Lung (tissue), 12 donors: ENCODE results near the gene LRP1. TPM values are rescaled to one million over a fixed set of nuclear protein-coding genes. Genes with fewer than 3 reads are reported as not detected.

Experiments
- ATAC-seq: fragments of 200-7000 bp; cut with Tn5 transposase; one replicate; pipeline ENCODE4 v1.9.1; 2020; ENCODE audit warnings: moderate number of reproducible peaks; ENCODE audit not compliant: insufficient read depth, low FRiP score
- DNase-seq, 3 donors: peaks; one replicate each; pipeline ENCODE4 v3.0.0-alpha.2; 2013 to 2017
- H3K27ac ChIP-seq, 2 donors: one replicate each; pipeline ENCODE4 v1.5.1; 2013; ENCODE audit warnings: mild to moderate bottlenecking in 2 of 2, moderate library complexity in 2 of 2, control low read depth in 1 of 2, inconsistent platforms in 1 of 2, low read depth in 1 of 2, low read length in 1 of 2
- H3K27me3 ChIP-seq, 3 donors: one replicate each; pipeline ENCODE4 v1.5.1; 2013; ENCODE audit warnings: low read length in 2 of 3; ENCODE audit not compliant: control insufficient read depth in 3 of 3, insufficient read depth in 3 of 3
- H3K36me3 ChIP-seq, 4 donors: one replicate each; pipeline ENCODE4 v1.5.1; 2013; ENCODE audit warnings: low read length in 4 of 4, mild to moderate bottlenecking in 1 of 4, moderate library complexity in 1 of 4; ENCODE audit not compliant: control insufficient read depth in 4 of 4, insufficient read depth in 4 of 4
- H3K4me1 ChIP-seq, 5 donors: one replicate each; pipeline ENCODE4 v1.5.1; 2013; ENCODE audit warnings: low read length in 5 of 5, mild to moderate bottlenecking in 2 of 5, moderate library complexity in 1 of 5; ENCODE audit not compliant: control insufficient read depth in 5 of 5, insufficient read depth in 5 of 5
- H3K4me3 ChIP-seq: one replicate; pipeline ENCODE4 v1.5.1; 2013; ENCODE audit warnings: mild to moderate bottlenecking, control low read depth, moderate library complexity
- H3K9ac ChIP-seq, 2 donors: one replicate each; pipeline ENCODE4 v1.5.1; 2013; ENCODE audit warnings: low read length in 2 of 2, control low read depth in 1 of 2; ENCODE audit not compliant: insufficient read depth in 1 of 2
- H3K9me3 ChIP-seq, 4 donors: one replicate each; pipeline ENCODE4 v1.5.1; 2013; ENCODE audit warnings: low read length in 3 of 4, mild to moderate bottlenecking in 1 of 4, moderate library complexity in 1 of 4; ENCODE audit not compliant: control insufficient read depth in 4 of 4, insufficient read depth in 3 of 4
- CTCF ChIP-seq: IDR thresholded peaks from 2 replicates; pipeline ENCODE4 v1.5.1; 2012; ENCODE audit warnings: mild to moderate bottlenecking; ENCODE audit errors: control extremely low read depth, extremely low read depth
- whole genome bisulfite sequencing, 2 donors: extraction: QIAGEN DNeasy Blood & Tissue Kit; methylation state at CpG; one replicate each; pipeline ENCODE4 v1.1.7; 2013; 5-methylcytosine and 5-hydroxymethylcytosine counted together
- polyA plus RNA-seq, 2 donors: library from polyadenylated mRNA; stranded (reverse); fragments of 200-250 nt; gene quantifications; one replicate each; pipeline ENCODE4 v1.2.1, GENCODE V29; 2013
- total RNA-seq, 2 donors: library from RNA; depleted of rRNA in 1 of 2; stranded (reverse); fragments of >200 nt in 1 of 2; gene quantifications; one replicate each; pipeline ENCODE4 v1.2.1, GENCODE V29; 2014 to 2021
- donor health status: control.
- donor health status: control.
- donor health status: Bipolar disorder and iron deficiency.
- donor health status: healthy.
- donor health status: DM: yes; HTN: yes; CAD: no.

LRP1 gene
- total and polyA plus RNA-seq, 4 donors = 52.6 to 338 (median 122) TPM

DNA sequence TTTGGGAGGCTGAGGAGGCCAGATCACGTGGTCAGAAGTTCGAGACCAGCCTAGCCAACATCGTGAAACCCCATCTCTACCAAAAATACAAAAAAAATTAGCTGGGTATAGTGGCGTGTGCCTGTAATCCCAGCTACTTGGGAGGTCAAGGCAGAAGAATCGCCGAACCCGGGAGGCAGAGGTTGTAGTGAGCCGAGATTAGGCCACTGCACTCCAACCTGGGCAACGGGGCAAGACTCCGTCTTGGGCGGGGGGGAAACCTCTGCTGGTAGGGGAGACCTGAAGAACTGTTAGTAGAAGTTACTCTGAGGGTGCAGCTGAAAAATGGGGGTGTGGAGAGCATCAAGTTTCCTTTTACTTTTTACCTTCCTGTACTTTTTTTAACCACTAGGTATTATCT lies 2.2 kb upstream of the LRP1 start:
- H3K27me3 ChIP-seq = no peaks in the 10 kb centered on the region
- H3K4me1 ChIP-seq = peaks cover 0 to 24% (median 3%) of the 10 kb centered on the region in 5 donors
- no peak overlapping the region for H3K4me3 ChIP-seq
- H3K36me3 ChIP-seq = no peaks in the 10 kb centered on the region
- H3K27ac ChIP-seq = no peak overlapping the region
- H3K9ac ChIP-seq = no peak overlapping the region
- no peaks in the 10 kb centered on the region for H3K9me3 ChIP-seq
- DNase-seq (no peak), ATAC-seq (no peak)
- WGBS, 2 donors = 93 to 94% methylated on average over 11 of the region's 11 CpGs
- TF ChIP-seq CTCF = no peak

GRCh38 chr12:57126561-57126960 lies 1.7 kb upstream of the LRP1 start:
- H3K27ac ChIP-seq = peak overlapping the region in 1 of 2 donors; percentile 46
- TF ChIP-seq CTCF = no peak
- no peak overlapping the region for H3K4me3 ChIP-seq

DNA sequence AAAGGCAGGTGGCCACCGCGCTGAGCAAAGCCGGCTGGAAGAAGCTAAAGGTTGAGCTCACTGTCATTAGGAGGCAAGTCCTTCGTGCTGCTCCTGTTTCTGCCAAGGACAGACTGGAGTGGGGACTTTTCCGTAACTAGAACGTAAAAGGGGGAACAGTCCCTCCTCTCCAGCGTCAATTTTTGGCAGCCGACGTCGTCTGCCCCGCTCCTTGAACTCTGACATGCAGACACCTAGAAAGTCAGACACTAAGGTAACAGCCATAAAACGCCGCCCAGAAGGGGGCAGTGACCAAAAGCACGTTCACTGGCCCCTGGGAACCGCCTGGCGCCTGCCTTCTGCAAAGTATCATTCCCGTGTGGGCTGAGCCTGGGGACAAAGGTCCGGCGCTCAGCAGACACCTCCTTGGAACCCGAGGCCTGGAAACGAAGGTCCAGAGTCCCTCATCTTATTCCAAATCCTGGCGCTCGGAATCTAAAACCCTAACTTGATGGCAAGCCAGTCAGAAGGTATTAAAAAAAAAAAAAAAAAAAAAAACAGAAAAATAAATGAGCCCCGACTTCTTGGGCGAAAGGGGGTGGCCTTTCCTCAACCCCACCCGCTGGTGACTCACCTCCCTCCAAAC lies 1.1 kb upstream of the LRP1 start:
- DNase-seq (peak; percentile 61 to 73 (median 63)), ATAC-seq (peak; percentile 47)
- Histone ChIP-seq H3K4me1 (peaks cover 0 to 35% (median 13%) of the 10 kb centered on the region in 5 donors), H3K4me3 (peak overlapping the region; percentile 75), H3K9me3 (no peaks in the 10 kb centered on the region), H3K9ac (peak overlapping the region in 1 of 2 donors; percentile 10), H3K27ac (peak overlapping the region; percentile 82 to 98), H3K27me3 (no peaks in the 10 kb centered on the region), H3K36me3 (peaks cover 0 to 6% (median 0%) of the 10 kb centered on the region in 4 donors)
- TF ChIP-seq CTCF = peak; percentile 6
- WGBS, 2 donors = 5 to 7% methylated on average over 24 to 26 of the region's 26 CpGs

More at GRCh38 chr12:57126561-57126960, 1.7 kb upstream of the LRP1 start:
- no peaks in the 10 kb centered on the region for H3K36me3 ChIP-seq
- no peaks in the 10 kb centered on the region for H3K9me3 ChIP-seq
- no peak overlapping the region for H3K9ac ChIP-seq
- peaks cover 0 to 29% (median 6%) of the 10 kb centered on the region in 5 donors for H3K4me1 ChIP-seq
- 43 to 57% methylated on average over 7 of the region's 7 CpGs for WGBS, 2 donors
- ATAC-seq (no peak), DNase-seq (no peak)
- no peaks in the 10 kb centered on the region for H3K27me3 ChIP-seq
